GM19455 (cell line): ENCODE data around the gene SALL2.
A peak's percentile ranks its signal among the peaks of the same experiment; 100 is the strongest.

Experiments
- ATAC-seq: cut with Tn5 transposase; IDR thresholded peaks from one replicate; pipeline ENCODE4 v1.9.1; 2021; ENCODE audit not compliant: unreplicated experiment

SALL2 gene

DNA sequence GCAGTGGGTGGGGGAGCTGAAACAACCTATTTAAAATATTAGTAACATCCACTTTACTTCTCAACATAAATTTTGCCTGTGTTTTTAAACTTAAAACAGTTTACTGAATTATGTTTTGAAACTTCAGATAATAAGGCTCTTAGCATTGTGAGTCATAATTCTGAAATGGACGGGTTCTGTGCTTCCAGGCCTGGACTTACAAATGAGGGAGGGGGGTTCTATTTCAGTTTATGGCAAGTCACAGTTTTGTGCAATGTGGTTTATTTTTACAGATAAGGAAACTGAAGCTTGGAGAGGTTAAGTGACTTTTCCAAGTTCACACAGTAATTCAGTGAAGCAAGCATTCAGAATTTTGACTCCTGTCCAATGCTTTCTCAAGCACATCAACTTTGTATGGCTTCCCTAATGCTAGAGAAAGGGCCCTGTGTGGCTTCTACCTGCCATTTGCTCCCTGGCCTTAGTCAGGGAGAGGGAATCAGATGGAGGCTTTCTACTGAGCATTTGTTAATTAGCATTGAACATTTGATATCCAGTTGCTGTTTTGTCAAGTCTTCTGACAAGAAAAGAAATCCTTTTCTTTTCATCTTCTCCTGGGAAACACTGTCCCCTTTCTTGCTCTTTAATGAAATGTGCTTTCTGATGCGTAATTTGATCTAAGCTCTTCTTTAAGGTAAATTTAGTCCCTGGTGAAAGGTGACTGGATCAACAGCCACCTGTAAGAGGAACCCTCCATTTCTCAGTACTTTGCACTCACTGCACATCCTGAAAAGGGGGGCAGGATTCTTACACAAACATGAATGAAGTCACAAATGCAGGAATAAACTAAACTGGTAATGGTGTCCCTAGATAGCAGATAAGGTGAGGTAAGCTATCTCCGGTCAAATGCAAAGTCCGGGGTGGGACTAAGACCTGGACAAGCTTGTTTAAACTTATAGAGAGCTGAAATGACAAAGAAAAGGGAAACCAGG is 2.5 kb upstream of the SALL2 start:
- ATAC-seq, result no peak

DNA sequence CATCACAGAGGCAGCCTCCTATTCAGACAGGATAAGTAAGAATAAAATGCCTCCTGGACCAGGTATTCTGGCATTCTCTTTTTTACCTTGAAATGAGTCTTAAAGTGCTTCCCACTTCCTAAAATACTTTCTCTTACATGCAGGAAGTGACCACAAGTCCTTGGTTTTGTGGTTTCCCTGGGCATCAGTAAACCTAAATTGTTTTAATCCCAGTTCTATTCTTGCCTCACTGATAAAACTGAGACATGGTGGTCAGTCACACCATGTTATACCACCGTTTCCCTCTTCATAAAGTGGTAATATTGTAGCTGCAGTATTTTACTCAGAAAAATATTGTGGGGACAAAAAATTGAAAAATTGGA is 1.2 kb upstream of the SALL2 start:
- no peak for ATAC-seq

DNA sequence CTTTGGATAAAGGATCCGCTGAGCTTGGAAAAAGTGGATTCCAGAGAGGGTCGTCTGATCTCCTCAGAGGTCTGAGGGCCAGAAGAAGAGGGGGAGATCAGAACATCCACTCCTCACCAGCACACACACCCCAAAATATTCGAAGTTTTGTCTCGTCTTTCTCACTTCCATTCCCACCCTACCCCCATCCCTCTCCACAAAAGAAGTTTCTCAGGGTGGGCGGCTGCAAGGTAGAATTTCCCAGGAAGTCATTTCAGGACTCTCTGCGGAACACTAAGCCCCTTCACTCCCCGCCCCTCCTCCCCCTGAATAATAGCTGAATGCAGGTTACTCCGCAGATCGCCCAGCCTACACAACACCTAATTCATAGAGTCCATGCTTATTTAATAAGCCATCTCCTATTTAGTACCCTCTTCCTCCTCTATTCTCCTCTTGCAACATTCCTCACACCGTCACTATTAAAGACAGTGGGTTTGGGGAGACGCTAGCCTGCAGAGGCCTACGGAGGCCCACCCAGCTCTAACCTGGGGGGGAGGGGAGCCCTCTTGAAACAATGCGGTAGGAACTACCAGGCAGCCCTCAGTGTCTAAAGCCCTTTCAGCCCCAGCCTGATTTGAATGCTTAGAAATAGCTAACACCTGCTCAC is 649 bp upstream of the SALL2 start:
- no peak for ATAC-seq

DNA sequence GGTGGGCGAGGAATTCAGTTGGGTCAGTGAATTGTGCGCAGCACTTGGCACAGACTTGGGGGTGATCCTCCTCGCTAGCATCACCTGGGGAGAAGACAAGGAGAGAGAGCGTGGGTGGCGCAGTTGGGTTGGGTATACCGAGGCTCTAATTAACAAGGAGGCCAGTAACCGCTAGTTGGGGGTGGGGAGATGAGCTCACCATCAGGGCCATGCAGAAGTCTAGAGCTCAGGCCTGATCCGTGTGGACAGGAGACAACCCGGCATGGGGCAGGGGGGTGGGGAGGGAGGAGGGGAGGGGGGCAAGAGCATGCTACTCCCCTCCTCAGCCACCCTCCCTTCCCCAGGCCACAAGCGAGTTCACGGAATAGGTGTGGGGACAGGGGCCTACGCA is 580 bp downstream of the SALL2 start:
- no peak for ATAC-seq

DNA sequence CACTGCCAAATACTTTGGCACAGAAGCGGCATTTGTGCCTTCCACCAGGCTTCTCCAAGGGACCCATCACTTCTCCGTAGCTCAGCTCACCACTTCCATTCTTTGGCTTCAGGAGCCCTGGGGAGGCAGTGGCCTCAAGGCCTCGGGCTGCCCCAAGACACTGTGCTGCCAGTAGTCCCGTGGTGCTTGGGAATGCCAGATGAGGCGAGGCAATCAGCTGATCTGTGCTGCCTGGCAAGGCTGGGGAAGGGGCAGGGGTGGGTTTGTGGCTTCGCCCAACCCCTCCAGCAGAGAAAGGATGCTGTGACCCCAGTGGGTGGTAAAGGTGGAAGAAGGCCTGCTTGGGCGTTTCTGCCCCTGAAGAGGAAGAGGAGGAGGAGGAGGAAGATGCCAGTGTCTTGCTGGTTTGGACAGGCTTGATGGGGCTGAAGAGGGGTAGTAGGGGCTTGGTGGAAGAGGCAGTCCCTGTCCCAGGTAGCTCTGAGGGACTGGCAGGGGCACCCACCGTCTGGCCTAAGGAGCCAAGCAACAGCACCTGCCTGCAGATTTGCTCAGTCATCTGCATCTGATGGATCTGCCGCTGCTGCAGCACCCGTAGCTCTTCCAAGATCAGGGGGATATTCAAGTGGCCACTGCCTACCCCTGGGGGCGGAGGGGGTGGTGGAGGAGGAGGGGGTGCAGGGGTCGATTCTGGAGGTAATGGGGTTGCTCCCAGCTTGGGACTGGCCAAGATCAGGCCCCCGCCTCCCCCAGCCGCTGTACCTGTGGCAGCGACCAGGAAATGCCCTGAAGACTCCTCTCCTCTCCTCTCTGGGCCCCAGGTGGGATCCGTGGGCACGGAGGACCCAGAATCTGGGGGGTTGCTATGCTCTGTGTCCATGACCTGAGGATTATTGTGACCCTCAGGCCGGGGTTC is 1.3 kb downstream of the SALL2 start:
- no peak for ATAC-seq

DNA sequence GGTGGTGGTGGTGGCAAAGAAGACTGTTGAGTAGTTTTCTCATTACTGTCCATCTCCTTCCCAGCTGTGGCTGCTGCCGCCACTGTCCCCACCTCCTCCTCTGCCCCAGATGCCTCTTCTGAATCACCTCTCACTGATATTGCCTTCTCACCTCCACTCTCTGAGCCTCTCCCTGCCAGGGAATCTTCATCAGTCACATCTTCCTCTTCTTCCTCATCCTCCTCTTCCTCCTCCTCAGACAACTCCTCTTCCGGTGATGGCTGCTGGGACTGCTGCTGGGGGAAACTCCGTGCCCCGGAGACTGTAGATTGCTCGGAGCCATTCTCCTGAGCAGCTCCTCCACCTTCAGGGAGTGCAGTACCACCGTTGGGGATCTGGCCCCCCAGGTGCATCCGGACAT is 2.9 kb downstream of the SALL2 start:
- no peak for ATAC-seq

DNA sequence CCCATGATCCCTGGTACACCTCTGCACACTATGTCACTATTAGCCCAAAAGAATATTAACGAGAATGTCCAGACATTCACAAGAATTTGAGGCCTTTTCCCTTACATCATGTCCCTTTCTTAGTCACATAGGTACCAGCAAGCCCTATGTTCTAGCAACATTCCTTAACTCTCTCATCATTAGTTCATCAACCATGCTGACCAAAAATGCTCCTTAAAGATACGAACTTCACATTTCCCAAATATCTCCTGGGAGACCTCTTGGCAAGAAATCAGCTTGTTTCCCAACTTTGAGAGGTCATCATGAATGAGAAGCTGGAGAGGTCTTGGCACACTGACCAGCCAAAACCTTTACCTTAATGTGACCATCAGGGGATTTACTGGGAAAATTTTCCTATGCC is 4.6 kb downstream of the SALL2 start:
- ATAC-seq, result no peak

DNA sequence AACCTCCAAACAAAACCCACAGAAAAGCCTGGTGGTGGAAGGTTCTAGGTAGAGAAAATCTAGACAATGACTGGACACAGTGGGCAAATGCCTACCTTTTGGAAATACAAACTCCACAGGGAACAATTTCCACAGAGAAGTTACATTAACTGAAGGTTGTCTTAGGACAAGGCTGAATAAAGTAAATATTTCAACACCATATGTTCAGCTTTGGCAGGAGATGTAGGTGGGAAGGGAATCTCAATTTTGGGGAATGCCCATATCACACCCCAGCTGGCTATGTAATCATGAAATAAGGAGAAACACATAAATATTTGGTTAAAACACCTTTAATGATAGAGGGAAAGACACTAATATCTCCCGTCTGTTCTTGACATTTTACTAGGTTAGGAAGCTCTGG is 5.4 kb downstream of the SALL2 start:
- ATAC-seq, result no peak

DNA sequence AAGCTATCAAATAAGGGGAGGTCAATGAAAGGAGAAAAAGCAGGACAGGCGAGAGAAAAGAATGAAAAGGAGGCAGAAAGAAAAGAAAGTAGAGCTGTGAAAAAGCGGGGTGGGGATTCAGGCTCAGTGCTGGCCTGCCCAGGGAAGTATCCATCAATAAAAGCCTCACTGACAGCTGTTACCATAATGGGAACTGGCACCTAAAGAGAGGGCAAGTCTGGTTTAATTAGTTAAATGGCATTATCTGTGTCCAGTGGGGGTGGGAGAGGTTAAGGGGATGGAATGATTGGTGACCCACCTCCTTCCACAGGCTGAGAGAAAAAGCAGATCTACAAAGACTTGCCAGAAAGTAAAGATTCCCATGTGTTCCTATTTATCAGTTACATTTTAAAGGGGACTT is 7.4 kb downstream of the SALL2 start:
- no peak for ATAC-seq

DNA sequence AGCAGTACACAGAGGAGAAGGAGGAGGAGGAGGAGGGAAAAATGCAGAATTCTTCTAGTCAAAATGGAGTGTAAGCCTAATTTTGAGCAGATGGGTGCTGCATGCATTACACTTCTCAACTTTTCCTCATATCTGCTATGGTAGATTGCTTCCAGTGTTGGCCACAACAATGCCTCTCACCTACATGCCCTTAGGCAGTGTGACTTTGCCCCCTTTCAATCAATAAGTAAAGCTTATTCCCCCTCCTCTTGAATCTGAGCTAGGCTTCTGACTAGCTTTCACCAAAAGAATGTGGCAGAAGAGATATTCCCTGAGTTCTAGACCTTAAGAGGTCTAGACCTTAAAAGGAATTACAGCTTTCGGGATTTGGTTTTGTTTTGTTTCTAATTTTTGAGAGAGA is 11.8 kb downstream of the SALL2 start:
- ATAC-seq, result no peak

DNA sequence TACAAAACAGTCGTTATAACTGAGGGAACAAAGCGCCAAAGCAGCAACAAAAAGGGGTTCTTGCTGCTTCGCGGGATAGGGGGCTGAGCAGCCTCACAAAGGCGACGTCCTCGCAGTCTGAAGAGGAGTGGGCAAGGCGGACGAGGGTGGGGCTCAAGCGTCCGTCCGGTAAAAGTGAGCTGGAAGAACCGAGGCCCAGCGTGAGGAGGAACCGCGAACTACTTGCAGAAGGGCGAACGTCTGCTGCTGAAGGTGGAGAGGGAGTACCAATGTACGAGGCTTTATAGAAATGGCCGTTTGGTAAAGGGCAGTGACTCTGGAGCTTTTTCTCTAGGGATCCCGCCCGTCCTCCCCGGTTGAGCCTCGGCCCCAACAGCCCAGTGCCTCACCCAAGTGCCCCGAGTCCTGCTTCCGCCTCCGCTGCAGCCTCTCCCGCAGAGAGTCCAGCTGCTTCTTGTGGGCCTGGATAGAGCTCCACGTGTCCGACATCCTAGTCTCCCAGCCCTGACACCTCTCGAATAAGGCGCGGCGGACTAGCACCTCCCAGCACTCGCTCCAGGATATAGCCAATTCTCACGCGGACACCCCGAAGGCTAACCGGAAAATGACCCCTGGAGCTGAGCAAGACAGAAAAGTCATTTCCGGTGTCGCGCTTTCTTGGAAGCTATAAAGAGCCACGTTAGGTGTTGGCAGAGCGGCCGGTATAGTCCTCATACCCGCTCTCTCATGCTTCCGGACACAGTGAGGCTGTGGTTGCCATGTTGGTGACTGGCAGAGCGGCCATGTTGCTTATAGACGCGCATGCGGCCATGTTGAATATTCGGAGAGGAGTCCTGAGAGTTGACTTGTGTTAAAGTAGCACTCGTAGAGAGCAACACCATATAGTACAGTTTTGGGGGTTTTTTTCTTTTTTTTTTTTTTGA is 15.2 kb downstream of the SALL2 start, which contains the start of gene METTL3:
Gene METTL3, minus strand, starts transcription at position 606 of the 923 bp plus-strand sequence. Its CDS starts 117 bp downstream, at position 489.
- peak; percentile 98 for ATAC-seq

DNA sequence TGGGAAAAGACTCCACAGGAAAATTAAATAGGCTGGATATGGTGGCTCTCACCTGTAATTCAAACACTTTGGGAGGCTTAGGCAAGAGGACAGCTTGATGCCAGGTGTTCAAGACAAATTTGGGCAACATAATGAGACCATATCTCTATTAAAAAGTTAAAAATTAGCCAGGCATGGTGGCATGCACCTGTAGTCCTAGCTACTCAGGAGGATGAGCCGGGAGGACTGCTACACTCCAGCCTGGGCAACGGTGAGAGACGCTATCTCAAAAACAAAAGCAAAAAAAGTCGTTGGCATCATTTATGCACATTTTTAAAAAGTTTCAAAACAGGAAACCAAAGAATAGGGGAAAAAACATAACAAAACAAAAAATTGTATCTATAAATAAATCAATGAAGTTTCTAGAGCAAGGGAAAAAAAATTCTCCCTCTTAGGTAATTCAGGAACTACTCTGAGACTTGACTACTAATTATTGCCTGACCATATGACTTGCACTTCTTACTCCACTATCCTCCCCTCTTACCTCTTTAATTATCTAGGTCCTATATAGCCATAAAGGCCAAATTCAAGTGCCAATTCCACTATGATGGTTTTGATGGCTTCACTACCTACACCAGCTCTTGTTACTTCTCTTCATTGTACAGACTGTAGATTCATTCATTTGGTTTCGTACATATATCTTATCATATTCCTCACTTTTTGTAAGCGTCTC is 16.6 kb downstream of the SALL2 start:
- no peak for ATAC-seq

DNA sequence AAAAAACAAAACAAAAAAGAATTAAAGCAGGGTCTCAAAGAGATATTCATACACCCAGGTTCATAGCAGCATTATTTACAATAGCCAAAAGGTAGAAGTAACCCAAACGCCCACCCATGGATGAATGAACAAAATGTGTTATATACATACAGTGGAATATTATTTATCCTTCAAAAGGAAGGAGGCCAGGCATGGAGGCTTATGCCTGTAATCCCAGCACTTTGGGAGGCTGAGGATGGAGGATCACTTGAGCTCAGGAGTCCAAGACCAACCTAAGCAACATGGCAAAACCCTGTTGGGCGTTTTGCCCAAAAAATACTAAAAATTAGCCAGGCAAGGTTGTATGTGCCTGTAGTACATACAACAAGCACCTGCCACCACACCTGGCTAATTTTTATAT is 19.6 kb downstream of the SALL2 start:
- ATAC-seq, result no peak

DNA sequence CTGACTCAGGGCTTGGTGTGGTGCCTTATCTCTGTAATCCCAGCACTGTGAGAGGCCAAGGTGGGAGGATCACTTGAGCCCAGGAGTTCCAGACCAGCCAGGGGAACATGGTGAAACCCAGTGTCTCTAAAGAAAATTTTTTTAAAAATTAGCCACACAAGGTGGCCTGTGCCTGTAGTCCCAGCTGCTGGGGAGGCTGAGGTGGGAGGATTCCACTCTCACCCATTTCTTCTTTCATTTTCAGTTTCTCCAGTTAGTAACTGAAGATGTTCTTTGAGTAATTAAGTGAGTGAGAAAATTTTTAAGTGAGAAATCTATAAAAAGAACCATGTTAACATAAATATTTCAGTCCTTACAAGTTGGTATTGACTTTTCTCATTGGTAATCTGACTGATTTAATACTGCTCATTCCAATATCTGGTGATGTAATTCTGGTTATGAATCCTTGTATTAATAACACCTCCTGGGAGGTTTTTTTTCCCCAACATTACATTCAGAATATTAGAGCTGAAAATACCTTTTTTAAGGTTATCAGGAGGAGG is 21.1 kb downstream of the SALL2 start:
- ATAC-seq, result peak; percentile 80

DNA sequence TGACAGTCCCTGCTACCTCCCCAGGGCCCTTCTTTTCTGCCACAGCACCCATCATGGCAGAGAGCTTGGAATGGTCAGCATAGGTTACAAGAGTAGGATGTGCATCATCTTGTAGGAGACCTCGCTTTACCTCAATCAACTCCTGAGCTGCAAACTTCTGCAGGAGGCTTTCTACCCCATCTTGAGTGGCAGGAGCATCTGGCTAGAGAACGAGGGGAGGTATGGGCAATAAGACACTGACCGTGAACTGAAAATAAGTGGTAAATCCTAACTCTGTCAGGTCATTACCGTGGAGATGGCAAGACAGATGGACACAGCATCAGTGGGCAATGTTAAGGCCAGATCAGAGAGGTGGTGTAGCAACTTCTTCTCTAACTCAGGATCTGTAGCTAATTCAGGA is 22.8 kb downstream of the SALL2 start:
- ATAC-seq, result no peak

DNA sequence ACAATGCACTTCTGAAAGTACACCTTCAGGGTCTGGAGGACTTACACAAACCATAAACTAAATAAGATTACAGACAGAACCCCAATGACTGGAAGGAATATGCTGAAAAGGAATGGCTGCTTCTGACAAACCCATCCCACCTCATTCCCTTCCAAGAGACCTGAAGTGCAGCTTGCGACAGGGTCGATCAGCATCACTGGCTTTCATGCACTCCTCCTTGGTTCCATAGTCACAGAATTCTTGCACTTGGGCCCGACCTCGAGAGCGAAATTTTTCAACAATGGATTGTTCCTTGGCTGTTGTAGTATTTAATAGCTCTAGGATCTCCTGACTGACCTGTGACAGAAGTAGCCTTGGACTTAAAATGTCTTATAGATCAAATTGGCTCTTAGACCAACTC is 24.6 kb downstream of the SALL2 start:
- no peak for ATAC-seq

DNA sequence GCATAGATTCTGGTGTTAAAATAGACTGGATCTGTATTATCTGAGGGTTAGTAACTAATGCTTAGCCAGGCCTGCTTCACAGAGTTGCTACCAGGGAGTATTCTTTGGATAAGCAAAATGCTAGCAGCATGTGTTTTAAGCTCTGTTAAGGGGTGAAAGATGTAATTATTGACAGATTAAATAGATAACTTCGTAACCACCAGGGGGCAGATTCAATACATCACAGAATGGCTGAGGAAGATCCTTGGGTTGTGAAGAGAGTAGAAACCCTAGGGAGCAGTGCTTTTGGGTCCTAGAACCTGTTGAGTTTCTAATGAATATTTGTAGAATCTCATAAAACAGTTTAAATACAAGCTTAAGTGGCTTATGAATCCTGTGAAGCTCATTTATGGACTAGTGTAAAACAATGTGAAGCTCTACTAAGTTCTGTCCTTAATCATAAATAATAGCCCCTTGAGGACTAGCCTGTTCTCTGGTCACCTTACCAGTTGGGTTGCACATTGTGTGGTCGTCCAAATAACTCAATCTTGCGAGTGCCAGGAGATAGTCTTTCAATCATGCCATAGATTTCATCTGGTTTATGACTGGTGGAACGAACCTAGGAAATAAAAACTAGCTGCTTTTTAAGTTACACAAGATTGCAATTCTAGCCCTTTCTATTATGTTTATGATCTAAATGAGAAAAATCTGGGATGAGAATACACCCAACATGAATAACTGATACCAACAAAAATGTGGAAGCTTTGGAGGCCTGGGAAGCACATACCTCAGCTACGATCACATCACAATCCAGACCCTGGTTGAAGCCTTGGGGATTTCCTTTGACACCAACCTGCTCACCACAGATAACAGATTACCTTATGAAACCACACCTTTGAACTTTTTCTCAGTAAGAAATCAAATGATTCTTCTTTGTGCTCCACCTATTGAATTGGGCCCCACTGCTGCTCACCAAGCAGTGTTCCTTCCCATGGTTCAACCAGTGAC is 27.3 kb downstream of the SALL2 start:
- no peak for ATAC-seq

DNA sequence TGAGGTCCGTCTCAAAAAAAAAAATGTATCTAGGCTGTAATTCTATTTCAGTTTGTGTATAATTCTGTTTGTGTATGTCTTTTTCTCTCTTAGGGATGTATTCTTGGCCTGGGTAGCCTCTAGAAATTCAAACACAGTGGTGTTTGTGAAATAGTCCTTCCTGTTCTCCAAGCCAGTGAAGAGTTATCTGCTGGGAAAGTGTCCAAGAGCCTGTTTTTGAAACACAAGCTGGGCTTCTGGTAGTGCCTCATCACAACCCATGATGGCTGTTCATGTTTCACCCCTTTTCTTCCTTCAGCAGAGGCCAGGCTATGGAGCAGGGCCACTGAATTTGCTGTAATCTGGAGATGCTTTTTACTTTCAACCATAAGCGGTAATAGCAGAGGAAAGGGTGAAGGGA is 29.7 kb downstream of the SALL2 start:
- no peak for ATAC-seq
